HepG2 (cell line): ENCODE results near the gene ZNF48. TPM values are rescaled to one million over a fixed set of nuclear protein-coding genes. Genes with fewer than 3 reads are reported as not detected.

Source experiments
- CBX2 ChIP-seq, 2 experiments: fragments of 200-600 bp in 1 of 2; sonication (generic); formaldehyde crosslinking in 1 of 2; IDR thresholded peaks; 2 replicates each; pipeline versions ENCODE4 v1.7.0 to v1.8.1; 2018 to 2022; ENCODE audit warnings: low read depth in 2 of 2, low read length in 1 of 2, mild to moderate bottlenecking in 1 of 2, missing genetic modification reagents in 1 of 2
- CEBPB ChIP-seq: IDR thresholded peaks from 2 replicates; pipeline ENCODE4 v1.6.1; 2011; ENCODE audit warnings: low read depth, low read length, improper control_type of control experiment, borderline replicate concordance
- ESRRA ChIP-seq: sonication (generic); formaldehyde crosslinking; IDR thresholded peaks from 2 replicates; pipeline ENCODE4 v1.5.1; 2020; ENCODE audit warnings: mild to moderate bottlenecking, low read depth, missing genetic modification reagents
- FOXM1 ChIP-seq: sonication (generic); formaldehyde crosslinking; IDR thresholded peaks from 2 replicates; pipeline ENCODE4 v1.5.0; 2020; ENCODE audit warnings: missing genetic modification reagents
- HOXD1 ChIP-seq: sonication (generic); formaldehyde crosslinking; IDR thresholded peaks from 2 replicates; pipeline ENCODE4 v1.5.0; 2020; ENCODE audit warnings: missing genetic modification reagents
- MBNL3 ChIP-seq: fragments of 250-450 bp; sonication (Bioruptor Pico); conservative IDR thresholded peaks from 2 replicates; pipeline ENCODE4 v1.8.0; 2022; ENCODE audit warnings: mild to moderate bottlenecking, inconsistent platforms
- RBFOX2 ChIP-seq: fragments of 200-400 bp; formaldehyde crosslinking; IDR thresholded peaks from 2 replicates; pipeline ENCODE4 v1.6.1; 2017; ENCODE audit warnings: low read depth, mild to moderate bottlenecking, low read length
- RORA ChIP-seq: sonication (generic); formaldehyde crosslinking; IDR thresholded peaks from 2 replicates; pipeline ENCODE4 v1.5.0; 2020; ENCODE audit warnings: mild to moderate bottlenecking, missing genetic modification reagents, moderate library complexity
- SALL2 ChIP-seq: sonication (generic); formaldehyde crosslinking; IDR thresholded peaks from 2 replicates; pipeline ENCODE4 v1.8.1; 2023; ENCODE audit warnings: mild to moderate bottlenecking, missing genetic modification reagents, inconsistent platforms
- ZBTB1 ChIP-seq: sonication (generic); formaldehyde crosslinking; IDR thresholded peaks from 2 replicates; pipeline ENCODE4 v1.4.0; 2020; ENCODE audit warnings: missing genetic modification reagents, borderline replicate concordance
- ZFP36L1 ChIP-seq: sonication (generic); formaldehyde crosslinking; IDR thresholded peaks from 2 replicates; pipeline ENCODE4 v1.8.0; 2022; ENCODE audit warnings: mild to moderate bottlenecking, missing genetic modification reagents, moderate library complexity
- ZFY ChIP-seq: sonication (generic); formaldehyde crosslinking; IDR thresholded peaks from 2 replicates; pipeline ENCODE4 v1.4.0; 2020; ENCODE audit warnings: missing genetic modification reagents
- ZNF589 ChIP-seq: sonication (generic); formaldehyde crosslinking; conservative IDR thresholded peaks from 2 replicates; pipeline ENCODE4 v1.8.0; 2022; ENCODE audit warnings: mild to moderate bottlenecking, moderate library complexity, missing genetic modification reagents
- ZNF792 ChIP-seq: IDR thresholded peaks from 2 replicates; pipeline ENCODE4 v1.6.1; 2016
- polyA plus RNA-seq, 8 experiments: library from polyadenylated mRNA; depleted of rRNA in 3 of 8; stranded (reverse) in 7 of 8; unstranded in 1 of 8; fragments of >200 nt; fragmentation: Illumina TruSeq in 4 of 8; extraction: Trizol in 4 of 8; gene quantifications; 2 replicates each; pipeline versions ENCODE4 v1.2.1 to v1.2.3, GENCODE V29; 2011 to 2016; ENCODE audit warnings: low read depth in 4 of 8, missing spikeins in 1 of 8, mixed read lengths in 1 of 8; ENCODE audit not compliant: insufficient read depth in 1 of 8
- total RNA-seq, 5 experiments: library from RNA; depleted of rRNA; stranded (reverse); fragments of >200 nt; fragmentation: Illumina TruSeq; extraction: Trizol; gene quantifications; 2 replicates each; pipeline ENCODE4 v1.2.3, GENCODE V29; 2016; ENCODE audit warnings: low read depth in 1 of 5
- TF ChIP-seq, protein P1 (sequence below), 2 experiments: sonication (generic) in 1 of 2; formaldehyde crosslinking in 1 of 2; IDR thresholded peaks; 2 replicates each; pipeline versions ENCODE4 v1.4.0 to v1.6.1; 2018 to 2020; ENCODE audit warnings: missing genetic modification reagents in 2 of 2, borderline replicate concordance in 1 of 2, low read depth in 1 of 2, mild to moderate bottlenecking in 1 of 2, missing biosample characterization in 1 of 2
- TF ChIP-seq, protein P2 (sequence below), 2 experiments: sonication (generic) in 1 of 2; formaldehyde crosslinking in 1 of 2; IDR thresholded peaks; 2 replicates each; pipeline versions ENCODE4 v1.5.1 to v1.6.1; 2011 to 2020; ENCODE audit warnings: borderline replicate concordance in 1 of 2, low read depth in 1 of 2, low read length in 1 of 2, mild to moderate bottlenecking in 1 of 2, missing genetic modification reagents in 1 of 2, moderate library complexity in 1 of 2
- TF ChIP-seq, protein P3 (sequence below): sonication (generic); formaldehyde crosslinking; IDR thresholded peaks from 2 replicates; pipeline ENCODE4 v1.5.0; 2020; ENCODE audit warnings: missing genetic modification reagents, mild to moderate bottlenecking, borderline replicate concordance
- TF ChIP-seq, protein P4 (sequence below): sonication (generic); formaldehyde crosslinking; IDR thresholded peaks from 2 replicates; pipeline ENCODE4 v1.5.1; 2020; ENCODE audit warnings: missing genetic modification reagents, mild to moderate bottlenecking, borderline replicate concordance
- TF ChIP-seq, protein P5 (sequence below): sonication (generic); formaldehyde crosslinking; IDR thresholded peaks from 2 replicates; pipeline ENCODE4 v1.4.0; 2020; ENCODE audit warnings: mild to moderate bottlenecking, missing genetic modification reagents
- TF ChIP-seq, protein P6 (sequence below): sonication (generic); formaldehyde crosslinking; IDR thresholded peaks from 2 replicates; pipeline ENCODE4 v1.4.0; 2020; ENCODE audit warnings: mild to moderate bottlenecking, missing genetic modification reagents

ZNF48 gene
- total and polyA plus RNA-seq, 2 of the 13 experiments (the other 11 are each of a cell fraction or from before 2014, with no cell fraction given): 9.9 to 12.3 TPM

DNA sequence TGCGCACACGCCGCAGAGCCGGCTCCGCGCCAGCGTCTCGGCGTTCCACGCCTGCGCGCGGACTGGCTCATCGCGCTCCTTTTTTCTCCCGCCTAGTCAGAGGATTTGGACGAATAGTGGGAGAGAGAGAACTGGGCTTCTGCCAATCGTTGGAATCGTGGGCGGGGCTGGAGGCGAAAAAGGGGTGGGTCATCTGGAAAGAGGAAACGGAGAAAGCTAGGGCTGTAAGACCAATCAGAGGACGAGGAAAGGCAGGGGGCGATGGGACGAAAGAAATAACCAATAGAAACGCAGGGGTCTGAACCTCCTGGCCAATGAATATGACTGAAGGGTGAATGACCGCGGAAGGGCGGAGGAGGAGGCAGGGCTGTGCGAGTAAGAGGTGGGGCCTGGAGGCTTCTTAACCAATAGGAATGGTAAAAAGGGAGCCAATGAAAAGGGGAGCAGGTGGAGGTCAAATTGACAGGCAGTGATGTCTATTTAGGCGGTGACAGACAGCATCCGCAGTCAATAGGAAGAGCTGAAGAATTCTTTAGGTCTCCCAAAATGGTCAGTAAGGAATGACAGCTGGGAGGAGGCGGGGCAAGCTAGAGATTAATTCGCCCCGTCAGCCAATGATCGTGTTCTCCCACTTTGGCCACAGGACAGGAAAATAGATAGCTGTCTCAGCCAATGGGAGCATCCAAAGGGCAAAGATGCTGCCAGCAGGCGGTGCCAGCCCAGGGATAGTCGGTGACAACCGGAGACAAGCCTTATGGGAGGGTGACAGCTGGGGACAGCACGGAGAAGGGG, 24.6 kb upstream of the ZNF48 start, which contains the start of gene TBC1D10B (continued):
- TF ChIP-seq, protein P1, sequence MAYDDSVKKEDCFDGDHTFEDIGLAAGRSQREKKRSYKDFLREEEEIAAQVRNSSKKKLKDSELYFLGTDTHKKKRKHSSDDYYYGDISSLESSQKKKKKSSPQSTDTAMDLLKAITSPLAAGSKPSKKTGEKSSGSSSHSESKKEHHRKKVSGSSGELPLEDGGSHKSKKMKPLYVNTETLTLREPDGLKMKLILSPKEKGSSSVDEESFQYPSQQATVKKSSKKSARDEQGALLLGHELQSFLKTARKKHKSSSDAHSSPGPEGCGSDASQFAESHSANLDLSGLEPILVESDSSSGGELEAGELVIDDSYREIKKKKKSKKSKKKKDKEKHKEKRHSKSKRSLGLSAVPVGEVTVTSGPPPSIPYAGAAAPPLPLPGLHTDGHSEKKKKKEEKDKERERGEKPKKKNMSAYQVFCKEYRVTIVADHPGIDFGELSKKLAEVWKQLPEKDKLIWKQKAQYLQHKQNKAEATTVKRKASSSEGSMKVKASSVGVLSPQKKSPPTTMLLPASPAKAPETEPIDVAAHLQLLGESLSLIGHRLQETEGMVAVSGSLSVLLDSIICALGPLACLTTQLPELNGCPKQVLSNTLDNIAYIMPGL (CRISPR knock-in tag; IDR thresholded peaks at IDR 0.05; ENCODE audit: borderline replicate concordance in 1 of 2, low read depth in 1 of 2): peak in 1 of 2 experiments; percentile 37; a peak in 1 of 4 replicates
- TF ChIP-seq ZNF589 (CRISPR knock-in tag) (no peak), CBX2 (IDR thresholded peaks at IDR 0.05; ENCODE audit: low read depth, low read length) (no peak), CBX2 (CRISPR knock-in tag; IDR thresholded peaks at IDR 0.05; ENCODE audit: low read depth) (no peak), CEBPB (no peak), RBFOX2 (no peak), HOXD1 (CRISPR knock-in tag) (peak; percentile 100), ESRRA (no peak), ZFP36L1 (CRISPR knock-in tag) (no peak), ZBTB1 (CRISPR knock-in tag) (no peak), ZNF792 (CRISPR knock-in tag) (peak; percentile 69; the same call in 1 of the 2 replicates), RORA (no peak), FOXM1 (CRISPR knock-in tag) (no peak), ZFY (CRISPR knock-in tag) (no peak), SALL2 (CRISPR knock-in tag) (no peak; the same call in 1 of the 2 replicates), MBNL3 (no peak)
- TF ChIP-seq, protein P2, sequence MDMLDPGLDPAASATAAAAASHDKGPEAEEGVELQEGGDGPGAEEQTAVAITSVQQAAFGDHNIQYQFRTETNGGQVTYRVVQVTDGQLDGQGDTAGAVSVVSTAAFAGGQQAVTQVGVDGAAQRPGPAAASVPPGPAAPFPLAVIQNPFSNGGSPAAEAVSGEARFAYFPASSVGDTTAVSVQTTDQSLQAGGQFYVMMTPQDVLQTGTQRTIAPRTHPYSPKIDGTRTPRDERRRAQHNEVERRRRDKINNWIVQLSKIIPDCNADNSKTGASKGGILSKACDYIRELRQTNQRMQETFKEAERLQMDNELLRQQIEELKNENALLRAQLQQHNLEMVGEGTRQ (IDR thresholded peaks at IDR 0.05; ENCODE audit: low read depth, low read length): no peak
- TF ChIP-seq, protein P2 (CRISPR knock-in tag; IDR thresholded peaks at IDR 0.05; ENCODE audit: borderline replicate concordance): peak; percentile 91; the same call in 1 of the 2 replicates
- TF ChIP-seq, protein P3, sequence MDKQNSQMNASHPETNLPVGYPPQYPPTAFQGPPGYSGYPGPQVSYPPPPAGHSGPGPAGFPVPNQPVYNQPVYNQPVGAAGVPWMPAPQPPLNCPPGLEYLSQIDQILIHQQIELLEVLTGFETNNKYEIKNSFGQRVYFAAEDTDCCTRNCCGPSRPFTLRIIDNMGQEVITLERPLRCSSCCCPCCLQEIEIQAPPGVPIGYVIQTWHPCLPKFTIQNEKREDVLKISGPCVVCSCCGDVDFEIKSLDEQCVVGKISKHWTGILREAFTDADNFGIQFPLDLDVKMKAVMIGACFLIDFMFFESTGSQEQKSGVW: no peak
- TF ChIP-seq, protein P4, sequence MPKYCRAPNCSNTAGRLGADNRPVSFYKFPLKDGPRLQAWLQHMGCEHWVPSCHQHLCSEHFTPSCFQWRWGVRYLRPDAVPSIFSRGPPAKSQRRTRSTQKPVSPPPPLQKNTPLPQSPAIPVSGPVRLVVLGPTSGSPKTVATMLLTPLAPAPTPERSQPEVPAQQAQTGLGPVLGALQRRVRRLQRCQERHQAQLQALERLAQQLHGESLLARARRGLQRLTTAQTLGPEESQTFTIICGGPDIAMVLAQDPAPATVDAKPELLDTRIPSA (CRISPR knock-in tag): no peak
- TF ChIP-seq, protein P5, sequence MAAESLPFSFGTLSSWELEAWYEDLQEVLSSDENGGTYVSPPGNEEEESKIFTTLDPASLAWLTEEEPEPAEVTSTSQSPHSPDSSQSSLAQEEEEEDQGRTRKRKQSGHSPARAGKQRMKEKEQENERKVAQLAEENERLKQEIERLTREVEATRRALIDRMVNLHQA: no peak
- TF ChIP-seq, protein P6, sequence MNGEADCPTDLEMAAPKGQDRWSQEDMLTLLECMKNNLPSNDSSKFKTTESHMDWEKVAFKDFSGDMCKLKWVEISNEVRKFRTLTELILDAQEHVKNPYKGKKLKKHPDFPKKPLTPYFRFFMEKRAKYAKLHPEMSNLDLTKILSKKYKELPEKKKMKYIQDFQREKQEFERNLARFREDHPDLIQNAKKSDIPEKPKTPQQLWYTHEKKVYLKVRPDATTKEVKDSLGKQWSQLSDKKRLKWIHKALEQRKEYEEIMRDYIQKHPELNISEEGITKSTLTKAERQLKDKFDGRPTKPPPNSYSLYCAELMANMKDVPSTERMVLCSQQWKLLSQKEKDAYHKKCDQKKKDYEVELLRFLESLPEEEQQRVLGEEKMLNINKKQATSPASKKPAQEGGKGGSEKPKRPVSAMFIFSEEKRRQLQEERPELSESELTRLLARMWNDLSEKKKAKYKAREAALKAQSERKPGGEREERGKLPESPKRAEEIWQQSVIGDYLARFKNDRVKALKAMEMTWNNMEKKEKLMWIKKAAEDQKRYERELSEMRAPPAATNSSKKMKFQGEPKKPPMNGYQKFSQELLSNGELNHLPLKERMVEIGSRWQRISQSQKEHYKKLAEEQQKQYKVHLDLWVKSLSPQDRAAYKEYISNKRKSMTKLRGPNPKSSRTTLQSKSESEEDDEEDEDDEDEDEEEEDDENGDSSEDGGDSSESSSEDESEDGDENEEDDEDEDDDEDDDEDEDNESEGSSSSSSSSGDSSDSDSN (CRISPR knock-in tag): no peak
